Sigmoid colon (tissue), 7 donors: ENCODE measurements around the gene DPEP2NB. TPM values are rescaled to one million over a fixed set of nuclear protein-coding genes. Genes with fewer than 3 reads are reported as not detected.

ENCODE experiments used
- DNase-seq: peaks from one replicate; pipeline ENCODE4 v3.0.0-alpha.2; 2019
- H3K27ac ChIP-seq, 4 donors: fragments of 200-600 bp; sonication (generic); one replicate each; pipeline ENCODE4 v1.5.1; 2016 to 2019; ENCODE audit warnings: mild to moderate bottlenecking in 1 of 4
- H3K27me3 ChIP-seq, 3 donors: fragments of 200-600 bp; sonication (generic); one replicate each; pipeline ENCODE4 v1.5.1; 2019; ENCODE audit warnings: mild to moderate bottlenecking in 1 of 3
- H3K36me3 ChIP-seq, 4 donors: fragments of 200-600 bp; sonication (generic); one replicate each; pipeline ENCODE4 v1.5.1; 2016 to 2019
- H3K4me1 ChIP-seq, 4 donors: fragments of 200-600 bp; sonication (generic); one replicate each; pipeline ENCODE4 v1.5.1; 2017 to 2019
- H3K4me3 ChIP-seq, 4 donors: fragments of 200-600 bp; sonication (generic); one replicate each; pipeline ENCODE4 v1.5.1; 2017 to 2019; ENCODE audit warnings: mild to moderate bottlenecking in 2 of 4, moderate library complexity in 1 of 4
- H3K9me3 ChIP-seq, 4 donors: fragments of 200-600 bp in 3 of 4; sonication (generic) in 3 of 4; one replicate each; pipeline versions ENCODE4 v1.5.1 to v1.6.1; 2013 to 2019
- CTCF ChIP-seq, 4 experiments: fragments of 450-650 bp in 3 of 4; fragments of 200-600 bp in 1 of 4; IDR thresholded peaks; one replicate each; pipeline ENCODE4 v1.5.1; 2016 to 2019; ENCODE audit warnings: antibody characterized with exemption in 4 of 4, mild to moderate bottlenecking in 3 of 4, moderate library complexity in 2 of 4
- EP300 ChIP-seq, 4 donors: sonication (generic); formaldehyde crosslinking; IDR thresholded peaks; one replicate each; pipeline ENCODE4 v1.6.1; 2017; ENCODE audit warnings: antibody characterized with exemption in 4 of 4
- POLR2A ChIP-seq, 2 donors: fragments of 450-650 bp; IDR thresholded peaks; one replicate each; pipeline ENCODE4 v1.6.1; 2016; ENCODE audit warnings: antibody characterized with exemption in 2 of 2, mild to moderate bottlenecking in 2 of 2, moderate library complexity in 2 of 2
- POLR2AphosphoS5 ChIP-seq, 4 donors: sonication (generic); formaldehyde crosslinking; IDR thresholded peaks; one replicate each; pipeline ENCODE4 v1.6.1; 2017; ENCODE audit warnings: antibody characterized with exemption in 4 of 4
- WGBS, 2 donors: extraction: QIAGEN DNeasy Blood & Tissue Kit; methylation state at CpG; one replicate each; pipeline ENCODE4 v1.1.7; 2013; 5-methylcytosine and 5-hydroxymethylcytosine counted together
- intact Hi-C: fragments of 100-400 bp; cut with DNase I; formaldehyde crosslinking; loops from one replicate; pipeline ENCODE4 v1.15.1; 2023
- polyA plus RNA-seq, 3 donors: library from polyadenylated mRNA; stranded (reverse); fragments of 200-250 nt; gene quantifications; one replicate each; pipeline ENCODE4 v1.2.3, GENCODE V29; 2013
- total RNA-seq, 4 donors: library from RNA; depleted of rRNA; stranded (reverse); fragments of >200 nt; gene quantifications; one replicate each; pipeline ENCODE4 v1.1.0, GENCODE V29; 2016
- donor health status: healthy with polysubstance abuse.
- donor health status: Bipolar disorder and iron deficiency.
- donor health status: healthy.

The DPEP2NB gene
- total and polyA plus RNA-seq, 7 donors = not detected

GRCh38 chr16:67966549-67967182 is 49.0 kb downstream of the DPEP2NB start:
- Histone ChIP-seq H3K4me3 (peak overlapping the region in 3 of 4 donors; percentile 71 to 88 (median 81)), H3K36me3 (peaks cover under 1 to 17% (median 15%) of the 10 kb centered on the region in 4 donors), H3K27ac (peak overlapping the region; percentile 93 to 99 (median 96)), H3K9me3 (no peaks in the 10 kb centered on the region), H3K4me1 (peaks cover 0 to 60% (median 50%) of the 10 kb centered on the region in 4 donors), H3K27me3 (no peaks in the 10 kb centered on the region)
- TF ChIP-seq EP300 (IDR thresholded peaks at IDR 0.05) = no peak
- TF ChIP-seq POLR2A (IDR thresholded peaks at IDR 0.05) = no peak
- no peak for TF ChIP-seq POLR2AphosphoS5 (IDR thresholded peaks at IDR 0.05)
- TF ChIP-seq CTCF (IDR thresholded peaks at IDR 0.05) = no peak
- no peak for DNase-seq
- intact Hi-C loops = no loop called here
- WGBS, 2 donors = 70 to 78% methylated on average over 3 of the region's 3 CpGs

GRCh38 chr16:67965668-67966548 is 49.8 kb downstream of the DPEP2NB start:
- TF ChIP-seq POLR2AphosphoS5 (IDR thresholded peaks at IDR 0.05) = no peak
- no peak for TF ChIP-seq EP300 (IDR thresholded peaks at IDR 0.05)
- no peak for TF ChIP-seq CTCF (IDR thresholded peaks at IDR 0.05)
- TF ChIP-seq POLR2A (IDR thresholded peaks at IDR 0.05) = no peak
- H3K36me3 ChIP-seq = peaks cover 8 to 25% (median 22%) of the 10 kb centered on the region in 4 donors
- H3K4me3 ChIP-seq = peak overlapping the region in 3 of 4 donors; percentile 71 to 88 (median 81)
- peaks cover 0 to 68% (median 55%) of the 10 kb centered on the region in 4 donors for H3K4me1 ChIP-seq
- no peak for DNase-seq
- intact Hi-C loops = no loop called here
- H3K27ac ChIP-seq = peak overlapping the region; percentile 93 to 99 (median 96)
- H3K27me3 ChIP-seq = no peaks in the 10 kb centered on the region
- WGBS, 2 donors = 83 to 87% methylated on average over 11 of the region's 11 CpGs
- no peaks in the 10 kb centered on the region for H3K9me3 ChIP-seq

- H3K4me3 ChIP-seq = no peak overlapping the region
- peak overlapping the region; percentile 31 to 99 (median 96) for H3K27ac ChIP-seq
These were observed 51.1 kb downstream of the DPEP2NB start for GRCh38 chr16:67964477-67965131.

More at GRCh38 chr16:67964477-67965131, 51.1 kb downstream of the DPEP2NB start:
- 91 to 92% methylated on average over 6 of the region's 6 CpGs for WGBS, 2 donors
- Histone ChIP-seq H3K4me1 (peaks cover 0 to 80% (median 65%) of the 10 kb centered on the region in 4 donors), H3K27me3 (no peaks in the 10 kb centered on the region), H3K9me3 (no peaks in the 10 kb centered on the region), H3K36me3 (peaks cover 18 to 38% (median 30%) of the 10 kb centered on the region in 4 donors)
- intact Hi-C loops = no loop called here
- DNase-seq = no peak
- TF ChIP-seq POLR2AphosphoS5 (IDR thresholded peaks at IDR 0.05) (no peak), EP300 (IDR thresholded peaks at IDR 0.05) (no peak), CTCF (IDR thresholded peaks at IDR 0.05) (no peak)
